ENCODE results near the gene MYZAP. TPM values are rescaled to one million over a fixed set of nuclear protein-coding genes. Genes with fewer than 3 reads are reported as not detected.

Gene MYZAP
- total RNA-seq, 1 experiment from 2014 or later: 5.9 TPM

- TF ChIP-seq CTCF (conservative IDR thresholded peaks at IDR 0.05): no peak
- no peak for TF ChIP-seq EZH2 (IDR thresholded peaks at IDR 0.05; ENCODE audit: low read depth)
- H3K4me3 ChIP-seq: no peak overlapping the region
- no peaks in the 10 kb centered on the region for H3K79me2 ChIP-seq (ENCODE audit: low read depth)
- no peaks in the 10 kb centered on the region for H4K20me1 ChIP-seq (ENCODE audit: insufficient read depth)
- H3K36me3 ChIP-seq (ENCODE audit: low read depth): no peaks in the 10 kb centered on the region
- H3F3A ChIP-seq (ENCODE audit: insufficient read depth, low read depth): peaks cover 2% of the 10 kb centered on the region; the same call in 1 of the 2 replicates
- intact Hi-C loops (cut with micrococcal nuclease; ENCODE audit: unreplicated experiment): no loop called here
- no TSS peak for BruUV-seq (replicated peaks)
- H3K27me3 ChIP-seq (ENCODE audit: insufficient read depth, low read depth): no peaks in the 10 kb centered on the region
- no peak overlapping the region for H3K27ac ChIP-seq
- POLR2A ChIA-PET (ENCODE audit: unreplicated experiment): no interaction called here
- peaks cover 10% of the 10 kb centered on the region for H3K4me1 ChIP-seq (replicated peaks; ENCODE audit: insufficient read depth)
- no peaks in the 10 kb centered on the region for H3K9me2 ChIP-seq (ENCODE audit: insufficient read depth)
- no peak overlapping the region for H2AFZ ChIP-seq
- H3K9me3 ChIP-seq (ENCODE audit: insufficient read depth, low read depth): no peaks in the 10 kb centered on the region
- no peak overlapping the region for H3K4me2 ChIP-seq
- CTCF ChIA-PET: no interaction called here
- DNase-seq: no peak
Measured at GRCh38 chr15:57545995-57546394, 45.7 kb upstream of the MYZAP start.

GRCh38 chr15:57547243-57547755 is 44.4 kb upstream of the MYZAP start:
- Histone ChIP-seq H3F3A (ENCODE audit: insufficient read depth, low read depth) (peaks cover 12% of the 10 kb centered on the region), H3K9me3 (ENCODE audit: insufficient read depth, low read depth) (no peaks in the 10 kb centered on the region), H3K27me3 (ENCODE audit: insufficient read depth, low read depth) (no peaks in the 10 kb centered on the region), H3K4me1 (replicated peaks; ENCODE audit: insufficient read depth) (peaks cover 23% of the 10 kb centered on the region), H3K36me3 (ENCODE audit: low read depth) (no peaks in the 10 kb centered on the region), H4K20me1 (ENCODE audit: insufficient read depth) (no peaks in the 10 kb centered on the region), H3K4me2 (no peak overlapping the region), H3K79me2 (ENCODE audit: low read depth) (no peaks in the 10 kb centered on the region), H3K4me3 (no peak overlapping the region), H2AFZ (no peak overlapping the region), H3K27ac (no peak overlapping the region), H3K9me2 (ENCODE audit: insufficient read depth) (no peaks in the 10 kb centered on the region)
- CTCF ChIA-PET: no interaction called here
- intact Hi-C loops (cut with micrococcal nuclease; ENCODE audit: unreplicated experiment): no loop called here
- POLR2A ChIA-PET (ENCODE audit: unreplicated experiment): no interaction called here
- no peak for TF ChIP-seq EZH2 (IDR thresholded peaks at IDR 0.05; ENCODE audit: low read depth)
- TF ChIP-seq CTCF (conservative IDR thresholded peaks at IDR 0.05): no peak
- no TSS peak for BruUV-seq (replicated peaks)
- no peak for DNase-seq

- Histone ChIP-seq H3K79me2 (ENCODE audit: low read depth) (no peaks in the 10 kb centered on the region), H3K27ac (no peak overlapping the region), H3K9me2 (ENCODE audit: insufficient read depth) (no peaks in the 10 kb centered on the region), H3K36me3 (ENCODE audit: low read depth) (no peaks in the 10 kb centered on the region), H3K4me2 (no peak overlapping the region), H3K27me3 (ENCODE audit: insufficient read depth, low read depth) (no peaks in the 10 kb centered on the region), H3F3A (ENCODE audit: insufficient read depth, low read depth) (peaks cover 16% of the 10 kb centered on the region), H3K4me1 (replicated peaks; ENCODE audit: insufficient read depth) (peaks cover 28% of the 10 kb centered on the region), H2AFZ (no peak overlapping the region), H3K4me3 (no peak overlapping the region), H3K9me3 (ENCODE audit: insufficient read depth, low read depth) (no peaks in the 10 kb centered on the region), H4K20me1 (ENCODE audit: insufficient read depth) (no peaks in the 10 kb centered on the region)
- no peak for TF ChIP-seq EZH2 (IDR thresholded peaks at IDR 0.05; ENCODE audit: low read depth)
- no peak for TF ChIP-seq CTCF (conservative IDR thresholded peaks at IDR 0.05)
- intact Hi-C loops (cut with micrococcal nuclease; ENCODE audit: unreplicated experiment): no loop called here
- BruUV-seq (replicated peaks): no TSS peak
- ChIA-PET CTCF (interaction anchor here (0.6 to 0.7 kb wide), 2 partner anchors 50 to 118 kb away, joined by 5 to 15 read pairs; no protein-coding TSS in a partner anchor), POLR2A (ENCODE audit: unreplicated experiment) (no interaction called here)
- no peak for DNase-seq
Measured at GRCh38 chr15:57548351-57548750, 43.4 kb upstream of the MYZAP start.

All from PC-9 (cell line).